HG03457 (cell line): ENCODE results near the gene WARS2.
"Not testable (repeated sequence)": the region's sequence is repeated elsewhere in the genome, so short reads cannot be mapped to it uniquely, and the experiment has no call there.

ENCODE experiments used
- ATAC-seq: cut with Tn5 transposase; IDR thresholded peaks from one replicate; pipeline ENCODE4 v1.9.1; 2021; ENCODE audit warnings: moderate number of reproducible peaks; ENCODE audit not compliant: unreplicated experiment

The WARS2 gene

GRCh38 chr1:119140177-119141019 lies at the start of gene WARS2:
Gene WARS2, minus strand, starts transcription at chr1:119140653. Its CDS starts 9 bp downstream, at chr1:119140644.
- ATAC-seq, result peak; percentile 90

GRCh38 chr1:119188926-119189325 lies 48.5 kb upstream of the WARS2 start:
- ATAC-seq, result no peak

- ATAC-seq, result no peak
Observed at GRCh38 chr1:119187416-119187815, 47.0 kb upstream of the WARS2 start.

GRCh38 chr1:119186471-119186870 lies 46.0 kb upstream of the WARS2 start:
- ATAC-seq, result no peak

- ATAC-seq, result no peak
Observed at GRCh38 chr1:119184972-119185371, 44.5 kb upstream of the WARS2 start.

GRCh38 chr1:119181218-119181617 lies 40.8 kb upstream of the WARS2 start:
- ATAC-seq, result no peak

GRCh38 chr1:119179051-119179450 lies 38.6 kb upstream of the WARS2 start:
- ATAC-seq, result no peak

GRCh38 chr1:119172927-119173326 lies 32.5 kb upstream of the WARS2 start:
- ATAC-seq, result not testable (repeated sequence)

- not testable (repeated sequence) for ATAC-seq
Observed at GRCh38 chr1:119171381-119172010, 31.0 kb upstream of the WARS2 start.

GRCh38 chr1:119163396-119163795 lies 22.9 kb upstream of the WARS2 start:
- no peak for ATAC-seq

GRCh38 chr1:119160866-119161265 lies 20.4 kb upstream of the WARS2 start:
- no peak for ATAC-seq

GRCh38 chr1:119160409-119160808 lies 20.0 kb upstream of the WARS2 start:
- ATAC-seq, result no peak

GRCh38 chr1:119159966-119160365 lies 19.5 kb upstream of the WARS2 start:
- no peak for ATAC-seq

- ATAC-seq, result no peak
Observed at GRCh38 chr1:119159111-119159510, 18.7 kb upstream of the WARS2 start.

GRCh38 chr1:119156761-119157160 lies 16.3 kb upstream of the WARS2 start:
- not testable (repeated sequence) for ATAC-seq

- not testable (repeated sequence) for ATAC-seq
Observed at GRCh38 chr1:119155069-119155468, 14.6 kb upstream of the WARS2 start.

GRCh38 chr1:119150150-119150549 lies 9.7 kb upstream of the WARS2 start:
- ATAC-seq, result no peak

GRCh38 chr1:119147661-119148090 lies 7.2 kb upstream of the WARS2 start:
- no peak for ATAC-seq

GRCh38 chr1:119146466-119146865 lies 6.0 kb upstream of the WARS2 start:
- ATAC-seq, result no peak

- no peak for ATAC-seq
Observed at GRCh38 chr1:119144813-119145212, 4.4 kb upstream of the WARS2 start.

- ATAC-seq, result no peak
Observed at GRCh38 chr1:119143706-119144105, 3.3 kb upstream of the WARS2 start.

GRCh38 chr1:119141660-119142059 lies 1.2 kb upstream of the WARS2 start:
- ATAC-seq, result no peak
